Measurements from ENCODE around the gene BHLHE40. TPM values are rescaled to one million over a fixed set of nuclear protein-coding genes. Genes with fewer than 3 reads are reported as not detected.
"Not testable (repeated sequence)": the region's sequence is repeated elsewhere in the genome, so short reads cannot be mapped to it uniquely, and the experiment has no call there.

BHLHE40 gene
- total RNA-seq, 1 donor from 2014 or later: 16.0 TPM

- no peak for DNase-seq
Measured at GRCh38 chr3:4963669-4964570, 15.3 kb upstream of the BHLHE40 start.

DNA sequence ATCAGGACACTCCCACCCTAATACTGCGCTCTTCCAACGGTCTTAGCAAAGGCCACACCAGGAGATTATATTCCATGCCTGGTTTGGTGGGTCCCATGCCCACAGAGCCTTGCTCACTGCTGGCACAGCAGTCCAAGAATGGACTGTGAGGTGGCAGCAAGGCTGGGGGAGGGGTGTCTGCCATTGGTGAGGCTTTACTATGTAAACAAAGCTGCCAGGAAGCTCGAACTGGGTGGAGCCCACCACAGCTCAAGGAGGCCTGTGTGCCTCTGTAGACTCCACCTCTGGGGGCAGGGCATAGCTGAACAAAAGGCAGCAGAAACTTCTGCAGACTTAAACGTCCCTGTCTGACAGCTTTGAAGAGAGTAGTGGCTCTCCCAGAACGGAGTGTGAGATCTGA is 13.2 kb upstream of the BHLHE40 start:
- DNase-seq: not testable (repeated sequence)

- DNase-seq: not testable (repeated sequence)
Measured at GRCh38 chr3:4967683-4968082, 11.6 kb upstream of the BHLHE40 start.

GRCh38 chr3:4971437-4971836 is 7.8 kb upstream of the BHLHE40 start:
- not testable (repeated sequence) for DNase-seq

DNA sequence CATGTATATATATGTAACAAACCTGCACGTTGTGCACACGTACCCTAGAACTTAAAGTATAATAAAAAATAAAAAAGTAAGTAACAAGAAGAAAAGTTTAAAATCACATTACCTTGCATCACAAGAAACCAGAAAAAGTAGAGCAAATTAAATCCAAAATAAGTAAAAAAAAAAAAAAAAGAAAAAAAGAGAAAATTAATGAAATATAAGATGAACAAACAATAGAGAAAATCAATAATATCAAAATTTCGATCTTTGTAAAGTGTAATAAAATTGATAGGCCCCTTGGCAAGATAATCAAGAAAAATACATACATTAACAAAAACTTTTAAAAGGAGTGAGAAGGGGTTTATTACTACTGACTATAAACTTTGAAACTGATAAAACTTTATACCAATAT is 7.4 kb upstream of the BHLHE40 start:
- DNase-seq: no peak

DNA sequence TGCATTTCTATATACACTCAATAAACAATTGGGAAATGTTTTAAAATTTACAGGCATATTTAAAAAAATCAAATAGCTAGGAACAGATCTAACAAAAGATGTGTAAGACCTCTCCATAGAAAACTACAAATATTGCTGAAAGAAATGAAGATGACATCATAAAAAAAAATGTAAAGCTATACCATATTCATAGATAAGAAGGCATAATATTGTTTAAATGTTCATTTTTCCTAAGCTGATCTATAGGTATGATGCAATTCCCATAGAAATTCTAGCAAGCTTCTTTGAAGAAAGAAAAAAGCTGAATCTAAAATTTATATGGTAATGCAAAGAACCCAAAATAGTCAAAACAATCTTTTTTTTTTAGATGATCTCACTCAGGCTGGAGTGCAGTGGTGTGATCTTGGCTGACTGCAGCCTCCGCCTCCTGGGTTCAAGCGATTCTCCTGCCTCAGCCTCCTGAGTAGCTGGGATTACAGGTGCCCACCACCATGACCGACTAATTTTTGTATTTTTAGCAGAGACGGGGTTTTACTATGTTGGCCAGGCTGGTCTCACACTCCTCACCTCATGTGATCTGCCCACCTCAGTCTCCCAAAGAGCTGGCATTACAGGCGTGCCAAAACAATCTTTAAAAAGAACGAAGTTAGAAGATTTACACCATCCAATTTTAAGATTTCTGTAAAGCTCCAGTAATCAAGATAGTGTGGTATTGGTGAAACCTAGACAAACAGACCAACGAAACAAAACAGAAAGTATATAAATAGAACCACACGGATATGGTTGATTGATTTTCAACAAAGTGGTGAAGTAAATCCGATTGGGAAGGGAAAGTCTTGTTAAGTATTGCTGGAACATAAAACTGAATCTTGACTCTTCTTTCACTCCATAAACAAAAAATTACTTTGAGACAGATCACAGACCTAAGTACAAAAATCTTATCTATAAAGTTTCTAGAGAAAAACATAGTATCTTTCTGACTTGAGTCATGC is 6.3 kb upstream of the BHLHE40 start:
- no peak for DNase-seq

GRCh38 chr3:4974154-4974553 is 5.1 kb upstream of the BHLHE40 start:
- no peak for DNase-seq

- peak; percentile 85 for DNase-seq
Measured at GRCh38 chr3:4976109-4976508, 3.1 kb upstream of the BHLHE40 start.

GRCh38 chr3:4977001-4977852 is 2.0 kb upstream of the BHLHE40 start:
- peak; percentile 93 for DNase-seq

DNA sequence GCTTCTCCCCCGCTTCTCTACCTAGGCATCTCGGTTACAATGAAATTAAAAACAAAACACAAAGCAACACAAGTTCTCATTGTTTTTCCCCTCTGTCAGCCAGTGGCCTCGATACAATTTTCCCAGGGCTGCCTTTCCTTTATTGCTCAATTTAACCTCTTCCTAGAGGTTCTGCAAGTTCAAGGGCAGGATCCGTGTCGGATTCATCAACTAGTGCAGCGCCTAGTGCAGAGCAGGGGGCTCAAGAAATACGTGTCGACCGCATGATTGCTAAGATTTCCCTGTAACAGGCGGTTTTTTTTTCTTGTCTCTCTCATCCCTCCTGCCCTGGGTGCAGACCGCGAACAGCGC is 1.4 kb upstream of the BHLHE40 start:
- no peak for DNase-seq

GRCh38 chr3:4978204-4978965 is 852 bp upstream of the BHLHE40 start:
- DNase-seq: peak; percentile 97

DNA sequence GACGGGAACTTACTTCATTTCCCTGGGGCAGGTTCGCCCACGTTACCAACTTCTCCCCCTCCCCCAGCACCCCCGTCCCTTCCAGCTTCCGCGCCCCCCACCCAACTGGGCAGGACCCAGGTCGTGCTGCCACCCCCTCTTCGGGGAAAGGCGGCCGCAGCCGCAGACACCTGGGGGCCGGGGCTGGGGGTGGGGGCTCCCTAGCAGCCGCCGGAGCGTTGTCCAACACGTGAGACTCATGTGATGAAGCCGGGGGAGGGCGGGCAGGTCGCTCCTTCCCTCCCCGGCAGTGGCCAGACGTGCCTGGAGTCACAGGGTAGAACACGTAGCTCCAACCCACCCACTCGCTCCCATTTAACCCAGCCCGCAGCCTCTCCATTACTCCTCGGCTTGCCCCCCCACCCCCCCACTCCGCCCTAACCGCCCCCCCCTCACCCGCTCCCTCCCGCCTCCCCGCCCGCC is 240 bp upstream of the BHLHE40 start:
- peak; percentile 98 for DNase-seq

GRCh38 chr3:4980229-4981203 is 1.3 kb downstream of the BHLHE40 start:
- peak; percentile 94 for DNase-seq

- DNase-seq: peak; percentile 47
Measured at GRCh38 chr3:4981294-4981664, 2.0 kb downstream of the BHLHE40 start.

DNA sequence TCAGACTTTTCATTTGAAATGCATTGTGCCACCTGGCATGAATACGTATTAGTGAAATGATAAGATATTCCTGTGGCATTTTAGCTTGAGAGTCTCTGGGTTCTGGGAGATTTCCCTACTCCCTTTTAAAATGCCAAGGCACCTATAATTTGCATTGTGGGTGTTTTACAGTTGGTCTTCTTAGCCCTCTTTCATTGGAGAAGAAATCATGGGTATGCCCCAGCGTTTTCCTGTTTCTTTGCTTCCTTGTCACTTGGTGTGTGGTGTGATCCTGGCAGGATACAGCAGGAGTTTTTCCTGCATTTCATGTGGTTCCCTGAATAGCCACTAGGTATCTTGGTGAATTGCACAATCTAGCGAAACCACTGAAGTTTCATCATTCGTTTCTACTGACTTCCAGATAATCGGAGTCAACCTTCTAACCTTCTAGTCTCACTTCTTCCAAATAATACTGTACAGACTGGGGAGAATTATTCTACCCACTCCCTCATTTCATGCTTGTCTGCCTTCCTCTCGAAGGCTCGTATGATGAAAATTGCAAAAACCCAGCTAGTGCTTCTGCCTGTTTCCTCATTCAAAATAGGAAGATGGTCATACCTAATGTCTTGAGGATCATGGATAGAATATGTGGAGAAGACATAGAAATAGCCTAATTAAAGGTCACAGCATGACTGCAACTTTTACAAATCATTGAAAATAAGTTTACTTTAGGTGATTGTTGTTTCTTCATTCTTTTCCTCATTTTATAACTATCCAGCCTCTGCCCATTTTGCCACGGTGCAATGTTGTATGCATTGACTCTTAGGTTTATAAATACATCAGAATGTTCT is 2.6 kb downstream of the BHLHE40 start:
- peak; percentile 79 for DNase-seq

DNA sequence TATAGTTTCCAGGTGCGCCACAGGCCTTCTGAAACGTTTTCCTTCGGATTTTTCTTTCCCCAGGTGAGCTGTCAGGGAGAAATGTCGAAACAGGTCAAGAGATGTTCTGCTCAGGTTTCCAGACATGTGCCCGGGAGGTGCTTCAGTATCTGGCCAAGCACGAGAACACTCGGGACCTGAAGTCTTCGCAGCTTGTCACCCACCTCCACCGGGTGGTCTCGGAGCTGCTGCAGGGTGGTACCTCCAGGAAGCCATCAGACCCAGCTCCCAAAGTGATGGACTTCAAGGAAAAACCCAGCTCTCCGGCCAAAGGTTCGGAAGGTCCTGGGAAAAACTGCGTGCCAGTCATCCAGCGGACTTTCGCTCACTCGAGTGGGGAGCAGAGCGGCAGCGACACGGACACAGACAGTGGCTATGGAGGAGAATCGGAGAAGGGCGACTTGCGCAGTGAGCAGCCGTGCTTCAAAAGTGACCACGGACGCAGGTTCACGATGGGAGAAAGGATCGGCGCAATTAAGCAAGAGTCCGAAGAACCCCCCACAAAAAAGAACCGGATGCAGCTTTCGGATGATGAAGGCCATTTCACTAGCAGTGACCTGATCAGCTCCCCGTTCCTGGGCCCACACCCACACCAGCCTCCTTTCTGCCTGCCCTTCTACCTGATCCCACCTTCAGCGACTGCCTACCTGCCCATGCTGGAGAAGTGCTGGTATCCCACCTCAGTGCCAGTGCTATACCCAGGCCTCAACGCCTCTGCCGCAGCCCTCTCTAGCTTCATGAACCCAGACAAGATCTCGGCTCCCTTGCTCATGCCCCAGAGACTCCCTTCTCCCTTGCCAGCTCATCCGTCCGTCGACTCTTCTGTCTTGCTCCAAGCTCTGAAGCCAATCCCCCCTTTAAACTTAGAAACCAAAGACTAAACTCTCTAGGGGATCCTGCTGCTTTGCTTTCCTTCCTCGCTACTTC is 3.8 kb downstream of the BHLHE40 start:
- no peak for DNase-seq

DNA sequence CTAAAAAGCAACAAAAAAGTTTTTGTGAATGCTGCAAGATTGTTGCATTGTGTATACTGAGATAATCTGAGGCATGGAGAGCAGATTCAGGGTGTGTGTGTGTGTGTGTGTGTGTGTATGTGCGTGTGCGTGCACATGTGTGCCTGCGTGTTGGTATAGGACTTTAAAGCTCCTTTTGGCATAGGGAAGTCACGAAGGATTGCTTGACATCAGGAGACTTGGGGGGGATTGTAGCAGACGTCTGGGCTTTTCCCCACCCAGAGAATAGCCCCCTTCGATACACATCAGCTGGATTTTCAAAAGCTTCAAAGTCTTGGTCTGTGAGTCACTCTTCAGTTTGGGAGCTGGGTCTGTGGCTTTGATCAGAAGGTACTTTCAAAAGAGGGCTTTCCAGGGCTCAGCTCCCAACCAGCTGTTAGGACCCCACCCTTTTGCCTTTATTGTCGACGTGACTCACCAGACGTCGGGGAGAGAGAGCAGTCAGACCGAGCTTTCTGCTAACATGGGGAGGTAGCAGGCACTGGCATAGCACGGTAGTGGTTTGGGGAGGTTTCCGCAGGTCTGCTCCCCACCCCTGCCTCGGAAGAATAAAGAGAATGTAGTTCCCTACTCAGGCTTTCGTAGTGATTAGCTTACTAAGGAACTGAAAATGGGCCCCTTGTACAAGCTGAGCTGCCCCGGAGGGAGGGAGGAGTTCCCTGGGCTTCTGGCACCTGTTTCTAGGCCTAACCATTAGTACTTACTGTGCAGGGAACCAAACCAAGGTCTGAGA is 4.7 kb downstream of the BHLHE40 start:
- DNase-seq: peak; percentile 75
